Liver (tissue), 9 donors: Measurements from ENCODE around the gene LEF1. TPM values are rescaled to one million over a fixed set of nuclear protein-coding genes. Genes with fewer than 3 reads are reported as not detected.

Experiments
- DNase-seq: peaks from one replicate; pipeline ENCODE4 v3.0.0-alpha.2; 2017; ENCODE audit warnings: low spot score
- H3K27ac ChIP-seq, 2 donors: one replicate each; pipeline ENCODE4 v1.7.0; 2013; ENCODE audit warnings: inconsistent platforms in 2 of 2, low read length in 2 of 2, control low read depth in 1 of 2, low read depth in 1 of 2, mild to moderate bottlenecking in 1 of 2
- H3K27me3 ChIP-seq, 4 donors: one replicate each; pipeline versions ENCODE4 v1.6.1 to v1.7.0; 2013; ENCODE audit warnings: low read length in 3 of 4, inconsistent platforms in 1 of 4, mild to moderate bottlenecking in 1 of 4, moderate library complexity in 1 of 4; ENCODE audit not compliant: control insufficient read depth in 4 of 4, insufficient read depth in 4 of 4
- H3K36me3 ChIP-seq, 4 donors: one replicate each; pipeline versions ENCODE4 v1.6.1 to v1.7.0; 2013; ENCODE audit warnings: low read length in 3 of 4, mild to moderate bottlenecking in 3 of 4, low read depth in 1 of 4, moderate library complexity in 1 of 4; ENCODE audit not compliant: control insufficient read depth in 4 of 4, insufficient read depth in 3 of 4
- H3K4me1 ChIP-seq, 4 donors: one replicate each; pipeline versions ENCODE4 v1.6.1 to v1.7.0; 2013; ENCODE audit warnings: low read length in 3 of 4, mild to moderate bottlenecking in 3 of 4, moderate library complexity in 1 of 4; ENCODE audit not compliant: control insufficient read depth in 4 of 4, insufficient read depth in 4 of 4
- H3K4me3 ChIP-seq, 3 donors: one replicate each; pipeline versions ENCODE4 v1.6.1 to v1.7.0; 2013; ENCODE audit warnings: low read length in 3 of 3, control low read depth in 1 of 3, low read depth in 1 of 3, mild to moderate bottlenecking in 1 of 3
- H3K9ac ChIP-seq, 2 donors: one replicate each; pipeline ENCODE4 v1.7.0; 2013; ENCODE audit warnings: low read length in 2 of 2, mild to moderate bottlenecking in 2 of 2, moderate library complexity in 2 of 2, control low read depth in 1 of 2, low read depth in 1 of 2
- H3K9me3 ChIP-seq, 4 donors: one replicate each; pipeline versions ENCODE4 v1.6.1 to v1.7.0; 2013; ENCODE audit warnings: low read length in 3 of 4; ENCODE audit not compliant: control insufficient read depth in 4 of 4
- EGR1 ChIP-seq, 2 donors: IDR thresholded peaks; 2 replicates each; pipeline ENCODE4 v1.6.1; 2016 to 2018; ENCODE audit warnings: antibody characterized with exemption in 2 of 2, low read depth in 2 of 2
- FOXA1 ChIP-seq: IDR thresholded peaks from 2 replicates; pipeline ENCODE4 v1.6.1; 2016; ENCODE audit warnings: antibody characterized with exemption
- FOXA2 ChIP-seq: IDR thresholded peaks from 2 replicates; pipeline ENCODE4 v1.6.1; 2016; ENCODE audit warnings: antibody characterized with exemption
- GABPA ChIP-seq, 2 donors: IDR thresholded peaks in 1 of 2; conservative IDR thresholded peaks in 1 of 2; 2 replicates each; pipeline ENCODE4 v1.6.1; 2016; ENCODE audit warnings: antibody characterized with exemption in 2 of 2, mild to moderate bottlenecking in 1 of 2, moderate library complexity in 1 of 2
- HNF4A ChIP-seq, 2 donors: conservative IDR thresholded peaks; 2 replicates each; pipeline ENCODE4 v1.6.1; 2016; ENCODE audit warnings: antibody characterized with exemption in 2 of 2, mild to moderate bottlenecking in 2 of 2
- HNF4G ChIP-seq: IDR thresholded peaks from 2 replicates; pipeline ENCODE4 v1.6.1; 2016; ENCODE audit warnings: antibody characterized with exemption
- JUND ChIP-seq, 2 donors: IDR thresholded peaks; 2 replicates each; pipeline ENCODE4 v1.6.1; 2016; ENCODE audit warnings: antibody characterized with exemption in 2 of 2
- NR2F2 ChIP-seq: IDR thresholded peaks from 2 replicates; pipeline ENCODE4 v1.6.1; 2016; ENCODE audit warnings: antibody characterized with exemption
- RAD21 ChIP-seq, 2 donors: IDR thresholded peaks; 2 replicates each; pipeline ENCODE4 v1.6.1; 2016; ENCODE audit warnings: antibody characterized with exemption in 2 of 2, mild to moderate bottlenecking in 2 of 2
- RXRA ChIP-seq, 2 donors: IDR thresholded peaks; 2 replicates each; pipeline ENCODE4 v1.6.1; 2017 to 2018; ENCODE audit warnings: antibody characterized with exemption in 2 of 2, mild to moderate bottlenecking in 1 of 2
- TAF1 ChIP-seq: conservative IDR thresholded peaks from 2 replicates; pipeline ENCODE4 v1.6.1; 2016; ENCODE audit warnings: antibody characterized with exemption, mild to moderate bottlenecking
- YY1 ChIP-seq: IDR thresholded peaks from 2 replicates; pipeline ENCODE4 v1.6.1; 2016; ENCODE audit warnings: antibody characterized with exemption, mild to moderate bottlenecking
- WGBS: extraction: QIAGEN DNeasy Blood & Tissue Kit; methylation state at CpG from one replicate; pipeline ENCODE4 v1.1.7; 2013; 5-methylcytosine and 5-hydroxymethylcytosine counted together
- polyA plus RNA-seq, 2 donors: library from polyadenylated mRNA; stranded (reverse) in 1 of 2; unstranded in 1 of 2; fragments of 200-250 nt in 1 of 2; fragments of >200 nt in 1 of 2; fragmentation: Nextera tagmentation in 1 of 2; extraction: Ambion mirVana in 1 of 2; gene quantifications; one replicate each; pipeline versions ENCODE4 v1.2.1 to v1.2.3, GENCODE V29; 2013 to 2015
- total RNA-seq, 2 donors: library from RNA; depleted of rRNA; stranded (reverse); fragments of >200 nt; gene quantifications; one replicate each; pipeline ENCODE4 v1.2.3, GENCODE V29; 2014
- TF ChIP-seq, protein P1 (sequence below): IDR thresholded peaks from 2 replicates; pipeline ENCODE4 v1.6.1; 2016; ENCODE audit warnings: antibody characterized with exemption
- TF ChIP-seq, protein P2 (sequence below): IDR thresholded peaks from 2 replicates; pipeline ENCODE4 v1.6.1; 2016; ENCODE audit warnings: antibody characterized with exemption
- TF ChIP-seq, protein P3 (sequence below): IDR thresholded peaks from 2 replicates; pipeline ENCODE4 v1.6.1; 2016; ENCODE audit warnings: antibody characterized with exemption, mild to moderate bottlenecking
- TF ChIP-seq, protein P4 (sequence below): IDR thresholded peaks from 2 replicates; pipeline ENCODE4 v1.6.1; 2016; ENCODE audit warnings: antibody characterized with exemption
- TF ChIP-seq, protein P5 (sequence below): fragments of 150-350 bp; IDR thresholded peaks from 2 replicates; pipeline ENCODE4 v1.5.1; 2017; ENCODE audit warnings: improper control_type of control experiment, low read depth, low read length; ENCODE audit not compliant: missing input control
- donor health status: healthy.
- donor health status: healthy.
- donor health status: healthy.
- donor health status: healthy.
- donor health status: healthy.

The LEF1 gene
- total and polyA plus RNA-seq, 4 donors: 0.22 to 6.4 (median 0.46) TPM

DNA sequence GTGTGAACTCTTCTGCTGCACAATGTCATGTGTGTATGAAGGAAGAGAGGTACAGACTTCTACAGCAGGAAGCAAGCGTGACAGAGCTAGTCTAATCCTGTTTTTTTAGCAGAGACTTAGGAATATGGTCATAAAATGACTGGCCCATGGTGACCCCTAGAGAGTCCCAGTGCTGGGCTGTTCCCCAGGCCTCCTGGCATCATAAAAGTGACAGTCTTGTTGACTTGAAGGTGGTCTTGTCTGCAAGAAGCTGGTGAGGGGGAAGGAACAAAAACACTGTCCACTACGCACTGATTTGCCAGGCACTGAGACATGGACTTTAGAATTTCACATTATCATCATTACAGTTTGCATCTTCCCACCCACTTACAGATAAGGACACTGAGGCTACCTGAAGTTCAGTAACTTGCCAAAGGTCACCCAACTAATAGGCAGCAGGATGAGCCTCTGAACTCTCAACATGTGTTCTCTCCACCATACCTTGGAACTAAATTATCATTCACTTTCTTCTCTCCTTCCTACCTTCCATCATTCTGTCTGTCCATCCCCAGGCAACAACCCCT lies 116.1 kb downstream of the LEF1 start:
- WGBS: 92% methylated on average over 2 of the region's 2 CpGs
- Histone ChIP-seq H3K27me3 (no peaks in the 10 kb centered on the region), H3K36me3 (peaks cover 0 to 1% (median 0%) of the 10 kb centered on the region in 4 donors), H3K9ac (no peak overlapping the region), H3K4me3 (no peak overlapping the region), H3K4me1 (no peaks in the 10 kb centered on the region), H3K27ac (no peak overlapping the region), H3K9me3 (no peaks in the 10 kb centered on the region)
- TF ChIP-seq, protein P1, sequence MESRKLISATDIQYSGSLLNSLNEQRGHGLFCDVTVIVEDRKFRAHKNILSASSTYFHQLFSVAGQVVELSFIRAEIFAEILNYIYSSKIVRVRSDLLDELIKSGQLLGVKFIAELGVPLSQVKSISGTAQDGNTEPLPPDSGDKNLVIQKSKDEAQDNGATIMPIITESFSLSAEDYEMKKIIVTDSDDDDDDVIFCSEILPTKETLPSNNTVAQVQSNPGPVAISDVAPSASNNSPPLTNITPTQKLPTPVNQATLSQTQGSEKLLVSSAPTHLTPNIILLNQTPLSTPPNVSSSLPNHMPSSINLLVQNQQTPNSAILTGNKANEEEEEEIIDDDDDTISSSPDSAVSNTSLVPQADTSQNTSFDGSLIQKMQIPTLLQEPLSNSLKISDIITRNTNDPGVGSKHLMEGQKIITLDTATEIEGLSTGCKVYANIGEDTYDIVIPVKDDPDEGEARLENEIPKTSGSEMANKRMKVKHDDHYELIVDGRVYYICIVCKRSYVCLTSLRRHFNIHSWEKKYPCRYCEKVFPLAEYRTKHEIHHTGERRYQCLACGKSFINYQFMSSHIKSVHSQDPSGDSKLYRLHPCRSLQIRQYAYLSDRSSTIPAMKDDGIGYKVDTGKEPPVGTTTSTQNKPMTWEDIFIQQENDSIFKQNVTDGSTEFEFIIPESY: no peak
- TF ChIP-seq, protein P2, sequence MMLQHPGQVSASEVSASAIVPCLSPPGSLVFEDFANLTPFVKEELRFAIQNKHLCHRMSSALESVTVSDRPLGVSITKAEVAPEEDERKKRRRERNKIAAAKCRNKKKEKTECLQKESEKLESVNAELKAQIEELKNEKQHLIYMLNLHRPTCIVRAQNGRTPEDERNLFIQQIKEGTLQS: no peak
- TF ChIP-seq, protein P3, sequence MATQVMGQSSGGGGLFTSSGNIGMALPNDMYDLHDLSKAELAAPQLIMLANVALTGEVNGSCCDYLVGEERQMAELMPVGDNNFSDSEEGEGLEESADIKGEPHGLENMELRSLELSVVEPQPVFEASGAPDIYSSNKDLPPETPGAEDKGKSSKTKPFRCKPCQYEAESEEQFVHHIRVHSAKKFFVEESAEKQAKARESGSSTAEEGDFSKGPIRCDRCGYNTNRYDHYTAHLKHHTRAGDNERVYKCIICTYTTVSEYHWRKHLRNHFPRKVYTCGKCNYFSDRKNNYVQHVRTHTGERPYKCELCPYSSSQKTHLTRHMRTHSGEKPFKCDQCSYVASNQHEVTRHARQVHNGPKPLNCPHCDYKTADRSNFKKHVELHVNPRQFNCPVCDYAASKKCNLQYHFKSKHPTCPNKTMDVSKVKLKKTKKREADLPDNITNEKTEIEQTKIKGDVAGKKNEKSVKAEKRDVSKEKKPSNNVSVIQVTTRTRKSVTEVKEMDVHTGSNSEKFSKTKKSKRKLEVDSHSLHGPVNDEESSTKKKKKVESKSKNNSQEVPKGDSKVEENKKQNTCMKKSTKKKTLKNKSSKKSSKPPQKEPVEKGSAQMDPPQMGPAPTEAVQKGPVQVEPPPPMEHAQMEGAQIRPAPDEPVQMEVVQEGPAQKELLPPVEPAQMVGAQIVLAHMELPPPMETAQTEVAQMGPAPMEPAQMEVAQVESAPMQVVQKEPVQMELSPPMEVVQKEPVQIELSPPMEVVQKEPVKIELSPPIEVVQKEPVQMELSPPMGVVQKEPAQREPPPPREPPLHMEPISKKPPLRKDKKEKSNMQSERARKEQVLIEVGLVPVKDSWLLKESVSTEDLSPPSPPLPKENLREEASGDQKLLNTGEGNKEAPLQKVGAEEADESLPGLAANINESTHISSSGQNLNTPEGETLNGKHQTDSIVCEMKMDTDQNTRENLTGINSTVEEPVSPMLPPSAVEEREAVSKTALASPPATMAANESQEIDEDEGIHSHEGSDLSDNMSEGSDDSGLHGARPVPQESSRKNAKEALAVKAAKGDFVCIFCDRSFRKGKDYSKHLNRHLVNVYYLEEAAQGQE: no peak
- TF ChIP-seq, protein P4, sequence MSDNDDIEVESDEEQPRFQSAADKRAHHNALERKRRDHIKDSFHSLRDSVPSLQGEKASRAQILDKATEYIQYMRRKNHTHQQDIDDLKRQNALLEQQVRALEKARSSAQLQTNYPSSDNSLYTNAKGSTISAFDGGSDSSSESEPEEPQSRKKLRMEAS: no peak
- no peak for TF ChIP-seq HNF4G
- no peak for DNase-seq

DNA sequence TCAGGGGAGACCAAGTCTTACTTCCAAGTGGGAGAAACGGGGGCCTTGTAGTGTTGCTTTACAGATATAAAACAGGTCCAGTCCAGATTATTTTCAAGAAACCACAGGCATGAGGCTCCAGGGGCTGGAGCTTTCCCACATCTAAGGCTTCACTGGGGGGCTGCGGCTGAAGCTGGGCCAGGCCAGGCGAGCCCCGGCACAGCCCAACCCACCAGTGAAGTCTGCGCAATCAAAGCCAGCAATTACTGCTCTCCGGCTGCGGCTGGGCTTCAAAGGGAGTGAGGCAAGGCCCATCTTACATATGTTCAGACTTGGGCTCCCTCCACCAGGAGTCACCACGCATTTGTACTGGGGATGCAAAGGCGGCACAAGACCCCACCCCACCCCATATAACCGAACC lies 117.4 kb downstream of the LEF1 start:
- H3K27me3 ChIP-seq: no peaks in the 10 kb centered on the region
- 95% methylated on average over 10 of the region's 10 CpGs for WGBS
- H3K9ac ChIP-seq: no peak overlapping the region
- DNase-seq: no peak
- H3K36me3 ChIP-seq: peaks cover 0 to 1% (median 0%) of the 10 kb centered on the region in 4 donors
- no peaks in the 10 kb centered on the region for H3K4me1 ChIP-seq
- no peaks in the 10 kb centered on the region for H3K9me3 ChIP-seq
- H3K4me3 ChIP-seq: no peak overlapping the region
- no peak overlapping the region for H3K27ac ChIP-seq
- TF ChIP-seq NR2F2: no peak
- TF ChIP-seq FOXA2: no peak
- no peak for TF ChIP-seq YY1
- no peak for TF ChIP-seq JUND (IDR thresholded peaks at IDR 0.05)
- TF ChIP-seq, protein P1: no peak
- TF ChIP-seq, protein P3: no peak
- TF ChIP-seq, protein P4: no peak
- TF ChIP-seq, protein P2: no peak
- TF ChIP-seq HNF4A (conservative IDR thresholded peaks at IDR 0.05): no peak
- no peak for TF ChIP-seq HNF4G
- TF ChIP-seq RXRA (IDR thresholded peaks at IDR 0.05): no peak
- TF ChIP-seq, protein P5, sequence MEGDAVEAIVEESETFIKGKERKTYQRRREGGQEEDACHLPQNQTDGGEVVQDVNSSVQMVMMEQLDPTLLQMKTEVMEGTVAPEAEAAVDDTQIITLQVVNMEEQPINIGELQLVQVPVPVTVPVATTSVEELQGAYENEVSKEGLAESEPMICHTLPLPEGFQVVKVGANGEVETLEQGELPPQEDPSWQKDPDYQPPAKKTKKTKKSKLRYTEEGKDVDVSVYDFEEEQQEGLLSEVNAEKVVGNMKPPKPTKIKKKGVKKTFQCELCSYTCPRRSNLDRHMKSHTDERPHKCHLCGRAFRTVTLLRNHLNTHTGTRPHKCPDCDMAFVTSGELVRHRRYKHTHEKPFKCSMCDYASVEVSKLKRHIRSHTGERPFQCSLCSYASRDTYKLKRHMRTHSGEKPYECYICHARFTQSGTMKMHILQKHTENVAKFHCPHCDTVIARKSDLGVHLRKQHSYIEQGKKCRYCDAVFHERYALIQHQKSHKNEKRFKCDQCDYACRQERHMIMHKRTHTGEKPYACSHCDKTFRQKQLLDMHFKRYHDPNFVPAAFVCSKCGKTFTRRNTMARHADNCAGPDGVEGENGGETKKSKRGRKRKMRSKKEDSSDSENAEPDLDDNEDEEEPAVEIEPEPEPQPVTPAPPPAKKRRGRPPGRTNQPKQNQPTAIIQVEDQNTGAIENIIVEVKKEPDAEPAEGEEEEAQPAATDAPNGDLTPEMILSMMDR: no peak
- TF ChIP-seq RAD21 (IDR thresholded peaks at IDR 0.05): no peak
- no peak for TF ChIP-seq FOXA1
- TF ChIP-seq GABPA (IDR thresholded peaks at IDR 0.05 in 1 of 2, conservative IDR thresholded peaks at IDR 0.05 in 1 of 2): no peak
- TF ChIP-seq TAF1: no peak
- no peak for TF ChIP-seq EGR1 (IDR thresholded peaks at IDR 0.05; ENCODE audit: low read depth in 2 of 2)
